ENCODE measurements around the gene CCDC171.
A peak's percentile ranks its signal among the peaks of the same experiment; 100 is the strongest.

Gene CCDC171

GRCh38 chr9:15640121-15640520, 87.3 kb downstream of the CCDC171 start:
- TF ChIP-seq CTCF (IDR thresholded peaks at IDR 0.05; ENCODE audit: insufficient read depth, missing control alignments): no peak

GRCh38 chr9:15641291-15641690, 88.4 kb downstream of the CCDC171 start:
- no peak for FAIRE-seq
- DNase-seq (ENCODE audit: insufficient read length, low spot score): no peak
- TF ChIP-seq CTCF (IDR thresholded peaks at IDR 0.05; ENCODE audit: insufficient read depth, missing control alignments): no peak

More at GRCh38 chr9:15640121-15640520, 87.3 kb downstream of the CCDC171 start:
- DNase-seq (ENCODE audit: insufficient read length, low spot score) (no peak), FAIRE-seq (no peak)

- FAIRE-seq: no peak
- no peak for DNase-seq (ENCODE audit: insufficient read length, low spot score)
- peak; percentile 65 for TF ChIP-seq CTCF (IDR thresholded peaks at IDR 0.05; ENCODE audit: insufficient read depth, missing control alignments)
Observed at GRCh38 chr9:15642369-15642962, 89.6 kb downstream of the CCDC171 start.

GRCh38 chr9:15670246-15670645, 117.4 kb downstream of the CCDC171 start:
- TF ChIP-seq CTCF (IDR thresholded peaks at IDR 0.05; ENCODE audit: insufficient read depth, missing control alignments): no peak
- no peak for DNase-seq (ENCODE audit: insufficient read length, low spot score)
- FAIRE-seq: no peak

GRCh38 chr9:15670894-15671293, 118.1 kb downstream of the CCDC171 start:
- no peak for DNase-seq (ENCODE audit: insufficient read length, low spot score)
- FAIRE-seq: no peak

GRCh38 chr9:15693701-15694100, 140.9 kb downstream of the CCDC171 start:
- TF ChIP-seq CTCF (IDR thresholded peaks at IDR 0.05; ENCODE audit: insufficient read depth, missing control alignments): no peak
- FAIRE-seq (no peak), DNase-seq (ENCODE audit: insufficient read length, low spot score) (no peak)

More at GRCh38 chr9:15670894-15671293, 118.1 kb downstream of the CCDC171 start:
- TF ChIP-seq CTCF (IDR thresholded peaks at IDR 0.05; ENCODE audit: insufficient read depth, missing control alignments): no peak

GRCh38 chr9:15696979-15697378, 144.1 kb downstream of the CCDC171 start:
- TF ChIP-seq CTCF (IDR thresholded peaks at IDR 0.05; ENCODE audit: insufficient read depth, missing control alignments): no peak
- FAIRE-seq (no peak), DNase-seq (ENCODE audit: insufficient read length, low spot score) (no peak)
